Suprapubic skin (tissue), 3 donors: Measurements from ENCODE around the gene IL18R1.

Experiments
- POLR2A ChIP-seq, 2 donors: fragments of 450-650 bp; IDR thresholded peaks; one replicate each; pipeline ENCODE4 v1.6.1; 2017; ENCODE audit warnings: antibody characterized with exemption in 2 of 2, mild to moderate bottlenecking in 2 of 2, moderate library complexity in 2 of 2
- TF ChIP-seq, protein P1 (sequence below), 2 donors: fragments of 200-600 bp in 1 of 2; fragments of 450-650 bp in 1 of 2; sonication (generic) in 1 of 2; IDR thresholded peaks; one replicate each; pipeline ENCODE4 v1.5.1; 2016 to 2019; ENCODE audit warnings: antibody characterized with exemption in 2 of 2, mild to moderate bottlenecking in 1 of 2, moderate library complexity in 1 of 2

DNA sequence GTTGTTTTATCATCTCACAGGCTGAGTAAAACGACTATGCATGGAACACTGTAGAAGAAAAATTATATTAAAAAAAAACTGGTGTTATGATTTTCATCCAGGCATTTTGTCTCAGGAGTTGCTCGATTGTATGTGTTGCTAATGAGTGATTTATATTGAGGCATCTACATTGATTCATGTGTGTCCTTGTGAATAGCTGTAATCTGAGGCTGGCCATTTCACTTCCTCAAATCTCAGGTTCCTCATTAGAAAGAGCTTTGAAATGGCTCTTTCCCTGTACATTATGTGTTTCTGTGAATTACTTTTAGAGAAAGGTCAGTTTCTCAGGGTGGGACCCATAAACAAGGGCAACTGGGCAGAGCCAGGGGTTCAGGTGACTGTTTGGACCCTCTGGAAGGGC is 2.3 kb downstream of the IL18R1 start:
- TF ChIP-seq POLR2A (IDR thresholded peaks at IDR 0.05): no peak
- TF ChIP-seq, protein P1, sequence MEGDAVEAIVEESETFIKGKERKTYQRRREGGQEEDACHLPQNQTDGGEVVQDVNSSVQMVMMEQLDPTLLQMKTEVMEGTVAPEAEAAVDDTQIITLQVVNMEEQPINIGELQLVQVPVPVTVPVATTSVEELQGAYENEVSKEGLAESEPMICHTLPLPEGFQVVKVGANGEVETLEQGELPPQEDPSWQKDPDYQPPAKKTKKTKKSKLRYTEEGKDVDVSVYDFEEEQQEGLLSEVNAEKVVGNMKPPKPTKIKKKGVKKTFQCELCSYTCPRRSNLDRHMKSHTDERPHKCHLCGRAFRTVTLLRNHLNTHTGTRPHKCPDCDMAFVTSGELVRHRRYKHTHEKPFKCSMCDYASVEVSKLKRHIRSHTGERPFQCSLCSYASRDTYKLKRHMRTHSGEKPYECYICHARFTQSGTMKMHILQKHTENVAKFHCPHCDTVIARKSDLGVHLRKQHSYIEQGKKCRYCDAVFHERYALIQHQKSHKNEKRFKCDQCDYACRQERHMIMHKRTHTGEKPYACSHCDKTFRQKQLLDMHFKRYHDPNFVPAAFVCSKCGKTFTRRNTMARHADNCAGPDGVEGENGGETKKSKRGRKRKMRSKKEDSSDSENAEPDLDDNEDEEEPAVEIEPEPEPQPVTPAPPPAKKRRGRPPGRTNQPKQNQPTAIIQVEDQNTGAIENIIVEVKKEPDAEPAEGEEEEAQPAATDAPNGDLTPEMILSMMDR (IDR thresholded peaks at IDR 0.05): no peak
